A673 (cell line): ENCODE results near the gene SEC61A2. TPM values are rescaled to one million over a fixed set of nuclear protein-coding genes. Genes with fewer than 3 reads are reported as not detected.

ENCODE experiments used
- BruUV-seq: library from RNA; stranded (reverse); fragments of 400-500 nt; replicated peaks from 2 replicates; lab custom pipeline; 2021; lab: Mats Ljungman, UMichigan
- CTCF ChIA-PET: fragments of 300-600 bp; sonication (Branson Sonifier 250); formaldehyde crosslinking; loops from one replicate; lab custom pipeline; 2022; ENCODE audit warnings: antibody characterized with exemption; lab: Charles Lee
- POLR2A ChIA-PET: fragments of 300-600 bp; sonication (Branson Sonifier 250); formaldehyde crosslinking; loops from one replicate; lab custom pipeline; 2022; ENCODE audit warnings: antibody characterized with exemption; ENCODE audit not compliant: low non-redundant PET; lab: Charles Lee
- DNase-seq: peaks from one replicate; pipeline ENCODE4 v3.0.0-alpha.2; 2015; ENCODE audit warnings: low spot score
- H3K27ac ChIP-seq: fragments of 200-600 bp; sonication (generic); 2 replicates; pipeline ENCODE4 v1.5.1; 2016; ENCODE audit warnings: mixed run types, low read depth, mild to moderate bottlenecking, mixed read lengths, antibody characterized with exemption, low read length; ENCODE audit not compliant: poor library complexity, severe bottlenecking
- H3K27me3 ChIP-seq: fragments of 200-600 bp; sonication (generic); replicated peaks from 2 replicates; pipeline ENCODE4 v1.6.1; 2017; ENCODE audit warnings: mixed run types, low read depth, mild to moderate bottlenecking, mixed read lengths, antibody characterized with exemption, low read length; ENCODE audit not compliant: insufficient read depth, poor library complexity
- H3K36me3 ChIP-seq: fragments of 200-600 bp; sonication (generic); 2 replicates; pipeline ENCODE4 v1.6.1; 2016; ENCODE audit warnings: mixed run types, mild to moderate bottlenecking, mixed read lengths, antibody characterized with exemption, low read length; ENCODE audit not compliant: insufficient read depth, poor library complexity, severe bottlenecking
- H3K4me1 ChIP-seq: fragments of 200-600 bp; sonication (generic); 2 replicates; pipeline ENCODE4 v1.6.1; 2017; ENCODE audit warnings: mixed run types, mild to moderate bottlenecking, mixed read lengths, antibody characterized with exemption, low read length; ENCODE audit not compliant: insufficient read depth, poor library complexity, severe bottlenecking
- H3K4me3 ChIP-seq: fragments of 200-600 bp; sonication (generic); 2 replicates; pipeline ENCODE4 v1.5.1; 2016; ENCODE audit warnings: low read depth, mixed run types, mild to moderate bottlenecking, mixed read lengths, low read length; ENCODE audit not compliant: poor library complexity, severe bottlenecking
- H3K9me3 ChIP-seq: fragments of 200-600 bp; sonication (generic); 2 replicates; pipeline ENCODE4 v1.6.1; 2016; ENCODE audit warnings: mixed run types, low read depth, mild to moderate bottlenecking, mixed read lengths, antibody characterized with exemption, low read length; ENCODE audit not compliant: poor library complexity, severe bottlenecking
- CTCF ChIP-seq: fragments of 300-800, 200-600 bp; sonication (generic); conservative IDR thresholded peaks from 2 replicates; pipeline ENCODE4 v1.5.1; 2017; ENCODE audit warnings: low read depth, mild to moderate bottlenecking, antibody characterized with exemption, low read length, moderate library complexity, mixed read lengths
- EZH2 ChIP-seq: fragments of 200-600 bp; sonication (generic); IDR thresholded peaks from 2 replicates; pipeline ENCODE4 v1.6.1; 2017; ENCODE audit warnings: borderline replicate concordance, low read depth, mild to moderate bottlenecking, mixed read lengths, antibody characterized with exemption, low read length; ENCODE audit not compliant: poor library complexity, severe bottlenecking
- intact Hi-C: fragments of 100-400 bp; cut with micrococcal nuclease; formaldehyde crosslinking; loops from one replicate; pipeline ENCODE4 v1.10.0; 2022; ENCODE audit not compliant: unreplicated experiment
- total RNA-seq: library from RNA; stranded (reverse); gene quantifications from 2 replicates; pipeline ENCODE4 v1.2.3, GENCODE V29; 2021

Gene SEC61A2
- total RNA-seq, 1 experiment from 2014 or later, result 17.2 TPM

GRCh38 chr10:12121673-12122072 lies 7.8 kb upstream of the SEC61A2 start:
- intact Hi-C loops, result no loop called here
- POLR2A ChIA-PET, result no interaction called here
- Histone ChIP-seq H3K4me3 (no peak overlapping the region), H3K36me3 (peaks cover 33% of the 10 kb centered on the region), H3K27ac (no peak overlapping the region), H3K4me1 (no peaks in the 10 kb centered on the region), H3K27me3 (no peaks in the 10 kb centered on the region), H3K9me3 (no peaks in the 10 kb centered on the region)
- no peak for DNase-seq
- CTCF ChIA-PET, result no interaction called here
- no peak for TF ChIP-seq EZH2
- no peak for TF ChIP-seq CTCF
- no TSS peak for BruUV-seq

DNA sequence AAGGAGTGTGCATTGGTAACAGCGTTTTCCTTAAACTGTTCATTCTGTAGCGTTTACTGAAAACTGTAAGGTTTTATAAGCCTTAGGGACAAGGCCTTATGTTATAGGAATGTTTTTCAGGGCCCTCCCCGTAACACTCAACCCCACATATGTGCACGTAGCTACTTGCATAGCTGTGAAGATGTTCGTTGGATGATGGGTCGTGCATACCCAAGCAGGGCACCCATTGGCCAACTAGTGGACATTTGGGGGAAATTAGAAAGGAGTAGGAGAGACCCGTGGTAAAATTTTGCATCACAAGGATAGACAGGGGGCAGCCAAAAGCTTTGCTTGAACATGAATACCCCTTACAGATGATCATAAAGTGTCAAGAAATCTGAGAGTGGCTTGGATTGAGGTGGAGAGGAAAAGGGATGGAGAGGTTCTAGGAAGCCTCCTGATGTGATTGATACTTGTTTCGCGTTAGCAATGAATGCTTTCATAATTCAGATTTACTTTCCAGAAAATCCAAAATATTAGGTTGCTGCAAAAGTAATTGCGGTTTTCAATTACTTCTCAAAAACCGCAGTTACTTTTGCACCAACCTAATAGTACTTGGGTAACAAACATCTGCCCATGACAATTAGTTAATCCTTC lies 878 bp downstream of the SEC61A2 start:
- POLR2A ChIA-PET, result no interaction called here
- BruUV-seq, result TSS peak; percentile 48
- Histone ChIP-seq H3K27me3 (no peaks in the 10 kb centered on the region), H3K27ac (no peak overlapping the region), H3K4me3 (peak overlapping the region; percentile 70), H3K36me3 (no peaks in the 10 kb centered on the region), H3K9me3 (no peaks in the 10 kb centered on the region), H3K4me1 (no peaks in the 10 kb centered on the region)
- TF ChIP-seq CTCF, result peak; percentile 68
- TF ChIP-seq EZH2, result no peak
- intact Hi-C loops, result no loop called here
- CTCF ChIA-PET, result no interaction called here
- peak; percentile 89 for DNase-seq

- no peak overlapping the region for H3K27ac ChIP-seq
- CTCF ChIA-PET, result no interaction called here
- H3K27me3 ChIP-seq, result no peaks in the 10 kb centered on the region
- POLR2A ChIA-PET, result no interaction called here
- no peaks in the 10 kb centered on the region for H3K9me3 ChIP-seq
- DNase-seq, result no peak
- H3K36me3 ChIP-seq, result peaks cover 19% of the 10 kb centered on the region
- BruUV-seq, result no TSS peak
- intact Hi-C loops, result no loop called here
- no peak overlapping the region for H3K4me3 ChIP-seq
- H3K4me1 ChIP-seq, result no peaks in the 10 kb centered on the region
- TF ChIP-seq CTCF, result no peak
- no peak for TF ChIP-seq EZH2
These were observed 6.2 kb downstream of the SEC61A2 start for GRCh38 chr10:12135631-12136030.
